ENCODE data around the gene TBR1.

The TBR1 gene

GRCh38 chr2:161423421-161424393, 7.6 kb downstream of the TBR1 start:
- Histone ChIP-seq H3K4me3 (peak overlapping the region in 5 of 10 experiments; percentile 13 to 42 (median 38); a peak in 7 of 20 replicates), H3K27me3 (peaks cover 98 to 100% (median 100%) of the 10 kb centered on the region in 11 experiments), H3K4me2 (peak overlapping the region in 7 of 11 experiments; percentile 18 to 79 (median 30); a peak in 11 of 22 replicates)

GRCh38 chr2:161424394-161424769, 8.3 kb downstream of the TBR1 start:
- Histone ChIP-seq H3K27ac (no peak overlapping the region), H3K36me3 (peaks cover 0 to 4% (median 0%) of the 10 kb centered on the region in 11 experiments; a peak in 1 of 22 replicates), H3K9me3 (replicated peaks in 1 of 11) (peaks cover 56 to 66% (median 59%) of the 10 kb centered on the region in 11 experiments), H3K4me3 (no peak overlapping the region), H3K4me1 (peaks cover 0 to 5% (median 0%) of the 10 kb centered on the region in 10 experiments; a peak in 2 of 20 replicates), H3K27me3 (peaks cover 91 to 98% (median 94%) of the 10 kb centered on the region in 11 experiments), H4K20me1 (peaks cover 0 to 32% (median 8%) of the 10 kb centered on the region in 11 experiments; a peak in 13 of 22 replicates), H3K4me2 (no peak overlapping the region), H3K9ac (no peak overlapping the region)
- TF ChIP-seq Cebpa-rat (IDR thresholded peaks at IDR 0.05), result no peak

More at GRCh38 chr2:161423421-161424393, 7.6 kb downstream of the TBR1 start:
- Histone ChIP-seq H3K9me3 (replicated peaks in 1 of 11) (peaks cover 56 to 66% (median 59%) of the 10 kb centered on the region in 11 experiments), H3K4me1 (peaks cover 0 to 10% (median 3%) of the 10 kb centered on the region in 10 experiments; a peak in 7 of 20 replicates), H3K9ac (no peak overlapping the region), H3K27ac (no peak overlapping the region), H4K20me1 (peaks cover 0 to 39% (median 13%) of the 10 kb centered on the region in 11 experiments; a peak in 17 of 22 replicates), H3K36me3 (peaks cover 0 to 4% (median 0%) of the 10 kb centered on the region in 11 experiments; a peak in 1 of 22 replicates)
- no peak for TF ChIP-seq Cebpa-rat (IDR thresholded peaks at IDR 0.05)

GRCh38 chr2:161424891-161425727, 9.0 kb downstream of the TBR1 start:
- no peak overlapping the region for H3K4me2 ChIP-seq
- H3K27me3 ChIP-seq, result peaks cover 84 to 92% (median 86%) of the 10 kb centered on the region in 11 experiments

GRCh38 chr2:161425728-161426454, 9.8 kb downstream of the TBR1 start:
- Histone ChIP-seq H3K4me2 (no peak overlapping the region), H3K9ac (no peak overlapping the region), H3K36me3 (peaks cover 0 to 4% (median 0%) of the 10 kb centered on the region in 11 experiments; a peak in 1 of 22 replicates), H3K9me3 (replicated peaks in 1 of 11) (peaks cover 56 to 66% (median 59%) of the 10 kb centered on the region in 11 experiments), H3K27ac (no peak overlapping the region), H4K20me1 (peaks cover 0 to 17% (median 1%) of the 10 kb centered on the region in 11 experiments; a peak in 10 of 22 replicates), H3K27me3 (peaks cover 76 to 84% (median 79%) of the 10 kb centered on the region in 11 experiments), H3K4me3 (no peak overlapping the region; a peak in 1 of 20 replicates), H3K4me1 (peaks cover 0 to 5% (median 0%) of the 10 kb centered on the region in 10 experiments; a peak in 2 of 20 replicates)
- TF ChIP-seq Cebpa-rat (IDR thresholded peaks at IDR 0.05), result no peak

More at GRCh38 chr2:161424891-161425727, 9.0 kb downstream of the TBR1 start:
- H3K9me3 ChIP-seq (replicated peaks in 1 of 11), result peaks cover 56 to 66% (median 59%) of the 10 kb centered on the region in 11 experiments
- H3K27ac ChIP-seq, result no peak overlapping the region
- peaks cover 0 to 4% (median 0%) of the 10 kb centered on the region in 11 experiments; a peak in 1 of 22 replicates for H3K36me3 ChIP-seq
- H4K20me1 ChIP-seq, result peaks cover 0 to 25% (median 7%) of the 10 kb centered on the region in 11 experiments; a peak in 12 of 22 replicates
- no peak overlapping the region for H3K9ac ChIP-seq
- TF ChIP-seq Cebpa-rat (IDR thresholded peaks at IDR 0.05), result no peak
- H3K4me1 ChIP-seq, result peaks cover 0 to 5% (median 0%) of the 10 kb centered on the region in 10 experiments; a peak in 2 of 20 replicates
- no peak overlapping the region for H3K4me3 ChIP-seq

- Histone ChIP-seq H4K20me1 (peaks cover 0 to 15% (median 0%) of the 10 kb centered on the region in 11 experiments; a peak in 8 of 22 replicates), H3K4me1 (peaks cover 0 to 5% (median 0%) of the 10 kb centered on the region in 10 experiments; a peak in 2 of 20 replicates), H3K27me3 (peaks cover 70 to 78% (median 73%) of the 10 kb centered on the region in 11 experiments), H3K9me3 (replicated peaks in 1 of 11) (peaks cover 56 to 65% (median 59%) of the 10 kb centered on the region in 11 experiments), H3K4me2 (no peak overlapping the region), H3K4me3 (no peak overlapping the region; a peak in 2 of 20 replicates), H3K9ac (no peak overlapping the region), H3K27ac (no peak overlapping the region), H3K36me3 (peaks cover 0 to 4% (median 0%) of the 10 kb centered on the region in 11 experiments; a peak in 1 of 22 replicates)
- TF ChIP-seq Cebpa-rat (IDR thresholded peaks at IDR 0.05), result no peak
These were observed 10.4 kb downstream of the TBR1 start for GRCh38 chr2:161426455-161426921.

GRCh38 chr2:161426922-161427663, 11.0 kb downstream of the TBR1 start:
- Histone ChIP-seq H3K4me1 (peaks cover 0 to 5% (median 0%) of the 10 kb centered on the region in 10 experiments; a peak in 2 of 20 replicates), H3K27me3 (peaks cover 64 to 72% (median 67%) of the 10 kb centered on the region in 11 experiments), H3K4me3 (peak overlapping the region in 1 of 10 experiments; percentile 21; a peak in 1 of 20 replicates), H3K36me3 (peaks cover 0 to 4% (median 0%) of the 10 kb centered on the region in 11 experiments; a peak in 1 of 22 replicates), H3K27ac (no peak overlapping the region), H3K4me2 (no peak overlapping the region), H3K9me3 (replicated peaks in 1 of 11) (peaks cover 55 to 62% (median 58%) of the 10 kb centered on the region in 11 experiments), H4K20me1 (peaks cover 0 to 15% (median 0%) of the 10 kb centered on the region in 11 experiments; a peak in 7 of 22 replicates), H3K9ac (no peak overlapping the region)
- TF ChIP-seq Cebpa-rat (IDR thresholded peaks at IDR 0.05), result no peak

All from BLaER1 treated with 17β-estradiol and CSF1 and Interleukin-3, amounts not matched to agents 10 nM and 100 nM (cell line).